ENCODE data around the gene PIP4K2C. TPM values are rescaled to one million over a fixed set of nuclear protein-coding genes. Genes with fewer than 3 reads are reported as not detected.
"Not testable (repeated sequence)": the region's sequence is repeated elsewhere in the genome, so short reads cannot be mapped to it uniquely, and the experiment has no call there.

PIP4K2C gene
- total and polyA plus RNA-seq, 8 donors: 17.0 to 44.1 (median 21.8) TPM

GRCh38 chr12:57615637-57616036 is 24.6 kb downstream of the PIP4K2C start:
- Histone ChIP-seq H3K4me3 (no peak overlapping the region), H3K4me1 (peaks cover 7 to 22% of the 10 kb centered on the region in 2 donors), H3K9me3 (no peaks in the 10 kb centered on the region), H3K36me3 (no peaks in the 10 kb centered on the region), H3K27ac (no peak overlapping the region), H3K27me3 (peaks cover 31 to 100% of the 10 kb centered on the region in 2 donors)
- intact Hi-C loops (cut with DNase I): no loop called here
- DNase-seq (no peak), ATAC-seq (no peak)
- no peak for TF ChIP-seq CTCF (IDR thresholded peaks at IDR 0.05)

GRCh38 chr12:57616383-57617101 is 25.6 kb downstream of the PIP4K2C start:
- DNase-seq (no peak), ATAC-seq (no peak)
- Histone ChIP-seq H3K4me3 (no peak overlapping the region), H3K27ac (no peak overlapping the region), H3K36me3 (no peaks in the 10 kb centered on the region), H3K4me1 (peaks cover 6 to 22% of the 10 kb centered on the region in 2 donors), H3K27me3 (peaks cover 34 to 100% of the 10 kb centered on the region in 2 donors), H3K9me3 (no peaks in the 10 kb centered on the region)
- no peak for TF ChIP-seq CTCF (IDR thresholded peaks at IDR 0.05)
- intact Hi-C loops (cut with DNase I): no loop called here

DNA sequence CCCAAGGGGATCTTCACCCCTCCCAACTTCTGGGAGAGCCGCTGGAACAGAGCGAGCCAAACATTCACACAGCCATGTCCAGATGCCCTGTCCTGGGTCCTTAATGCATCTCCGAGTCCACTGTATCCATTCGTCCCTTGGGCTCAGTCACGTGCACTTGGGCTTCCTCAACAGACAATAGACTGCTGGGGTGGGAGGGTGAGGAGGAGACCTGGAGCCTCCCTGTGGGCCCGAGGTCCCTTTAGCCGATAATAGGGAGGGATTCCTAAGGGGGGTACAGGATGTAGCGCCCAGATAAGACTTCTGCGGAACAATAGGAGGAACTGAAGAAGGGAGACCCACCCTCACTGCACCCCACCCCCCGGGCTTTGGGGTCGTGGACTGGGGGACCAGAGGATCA is 26.9 kb downstream of the PIP4K2C start:
- Histone ChIP-seq H3K4me3 (no peak overlapping the region), H3K27me3 (peaks cover 34 to 100% of the 10 kb centered on the region in 2 donors), H3K9me3 (no peaks in the 10 kb centered on the region), H3K4me1 (peaks cover 7 to 29% of the 10 kb centered on the region in 2 donors), H3K27ac (no peak overlapping the region), H3K36me3 (no peaks in the 10 kb centered on the region)
- no peak for TF ChIP-seq CTCF (IDR thresholded peaks at IDR 0.05)
- no peak for DNase-seq
- no peak for ATAC-seq
- intact Hi-C loops (cut with DNase I): no loop called here

DNA sequence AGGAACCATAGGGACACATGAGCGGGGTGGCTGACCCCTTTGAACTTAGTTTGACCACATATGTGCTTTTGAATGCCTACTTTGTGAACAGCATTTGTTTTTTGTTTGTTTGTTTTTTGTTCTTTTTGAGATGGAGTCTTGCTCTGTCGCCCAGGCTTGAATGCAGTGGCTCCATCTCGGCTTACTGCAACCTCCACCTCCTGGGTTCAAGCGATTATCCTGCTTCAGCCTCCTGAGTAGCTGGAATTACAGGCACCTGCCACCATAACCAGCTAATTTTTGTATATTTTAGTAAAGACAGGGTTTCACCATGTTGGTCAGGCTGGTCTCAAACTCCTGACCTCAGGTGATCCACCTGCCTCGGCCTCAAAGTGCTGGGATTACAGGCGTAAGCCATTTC is 27.4 kb downstream of the PIP4K2C start:
- DNase-seq; H3K4me3 ChIP-seq; intact Hi-C loops (cut with DNase I); H3K27ac ChIP-seq; H3K36me3 ChIP-seq; ATAC-seq; H3K9me3 ChIP-seq: not testable (repeated sequence)
- H3K27me3 ChIP-seq: peaks cover 34 to 100% of the 10 kb centered on the region in 2 donors
- peaks cover 7 to 29% of the 10 kb centered on the region in 2 donors for H3K4me1 ChIP-seq

DNA sequence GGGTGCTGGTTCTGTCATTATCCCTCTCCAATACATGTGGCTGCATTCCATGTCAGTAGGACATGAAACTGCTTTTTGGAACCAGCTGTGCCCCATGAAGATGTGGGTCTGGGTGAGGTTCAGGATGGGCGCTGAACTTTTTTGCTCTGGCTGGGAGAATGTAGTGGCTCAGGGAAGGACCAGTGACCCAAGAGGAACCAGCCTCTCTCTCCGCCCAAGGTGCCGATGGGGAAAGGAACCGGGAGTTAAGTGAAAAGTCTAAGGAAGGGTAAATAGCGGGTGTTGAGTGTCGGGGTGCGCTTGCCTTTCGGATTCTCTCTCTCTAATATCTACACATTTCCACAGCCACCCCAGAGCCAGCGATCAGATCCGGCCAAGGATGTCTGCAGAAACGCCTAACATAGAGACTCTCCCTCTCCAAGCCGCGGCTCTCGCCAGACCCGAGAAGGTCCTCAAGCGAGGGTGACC is 28.0 kb downstream of the PIP4K2C start:
- H3K36me3 ChIP-seq: no peaks in the 10 kb centered on the region
- H3K4me3 ChIP-seq: no peak overlapping the region
- intact Hi-C loops (cut with DNase I): no loop called here
- ATAC-seq: no peak
- H3K4me1 ChIP-seq: peaks cover 7 to 29% of the 10 kb centered on the region in 2 donors
- no peak for TF ChIP-seq CTCF (IDR thresholded peaks at IDR 0.05)
- no peaks in the 10 kb centered on the region for H3K9me3 ChIP-seq
- no peak for DNase-seq
- H3K27me3 ChIP-seq: peaks cover 34 to 100% of the 10 kb centered on the region in 2 donors
- no peak overlapping the region for H3K27ac ChIP-seq
